ENCODE results near the gene SEC14L3. TPM values are rescaled to one million over a fixed set of nuclear protein-coding genes. Genes with fewer than 3 reads are reported as not detected.

Gene SEC14L3
- total and polyA plus RNA-seq, 2 experiments from 2014 or later: not detected

- TF ChIP-seq EZH2 (IDR thresholded peaks at IDR 0.05; ENCODE audit: borderline replicate concordance) (no peak), EZH2phosphoT487 (IDR thresholded peaks at IDR 0.05; ENCODE audit: low read depth, severe bottlenecking, unreplicated experiment) (no peak), CTCF (IDR thresholded peaks at IDR 0.05; ENCODE audit: poor library complexity) (no peak)
- Histone ChIP-seq H3K36me3 (replicated peaks; ENCODE audit: insufficient read depth, low read depth) (no peaks in the 10 kb centered on the region), H3K27me3 (no peaks in the 10 kb centered on the region), H3K4me2 (no peak overlapping the region), H4K20me1 (ENCODE audit: insufficient read depth, poor library complexity, severe bottlenecking) (no peaks in the 10 kb centered on the region), H3K9me2 (replicated peaks; ENCODE audit: insufficient read depth) (no peaks in the 10 kb centered on the region), H3K9me3 (ENCODE audit: low read depth) (no peaks in the 10 kb centered on the region), H3K27ac (no peak overlapping the region), H3K4me1 (ENCODE audit: insufficient read depth) (no peaks in the 10 kb centered on the region), H3K4me3 (no peak overlapping the region), H2AFZ (no peak overlapping the region), H3K79me2 (no peaks in the 10 kb centered on the region)
- no peak for DNase-seq (ENCODE audit: low spot score)
- 100% methylated on average over 2 of the region's 2 CpGs for WGBS (ENCODE audit: low lambda C conversion rate, missing lambda C conversion rate)
These were observed 35.6 kb downstream of the SEC14L3 start for GRCh38 chr22:30436196-30436595.

GRCh38 chr22:30435674-30436126, 36.1 kb downstream of the SEC14L3 start:
- H3K4me3 ChIP-seq: no peak overlapping the region
- H3K79me2 ChIP-seq: no peaks in the 10 kb centered on the region
- no peaks in the 10 kb centered on the region for H3K4me1 ChIP-seq (ENCODE audit: insufficient read depth)
- 90% methylated on average over 6 of the region's 6 CpGs for WGBS (ENCODE audit: low lambda C conversion rate, missing lambda C conversion rate)
- no peaks in the 10 kb centered on the region for H3K36me3 ChIP-seq (replicated peaks; ENCODE audit: insufficient read depth, low read depth)
- H3K9me2 ChIP-seq (replicated peaks; ENCODE audit: insufficient read depth): no peaks in the 10 kb centered on the region
- no peaks in the 10 kb centered on the region for H3K9me3 ChIP-seq (ENCODE audit: low read depth)
- no peak overlapping the region for H3K4me2 ChIP-seq
- no peaks in the 10 kb centered on the region for H4K20me1 ChIP-seq (ENCODE audit: insufficient read depth, poor library complexity, severe bottlenecking)
- no peak for DNase-seq (ENCODE audit: low spot score)
- no peaks in the 10 kb centered on the region for H3K27me3 ChIP-seq
- H3K27ac ChIP-seq: no peak overlapping the region
- TF ChIP-seq EZH2 (IDR thresholded peaks at IDR 0.05; ENCODE audit: borderline replicate concordance) (no peak), EZH2phosphoT487 (IDR thresholded peaks at IDR 0.05; ENCODE audit: low read depth, severe bottlenecking, unreplicated experiment) (no peak), CTCF (IDR thresholded peaks at IDR 0.05; ENCODE audit: poor library complexity) (no peak)
- H2AFZ ChIP-seq: no peak overlapping the region

- Histone ChIP-seq H3K4me2 (no peak overlapping the region), H3K36me3 (replicated peaks; ENCODE audit: insufficient read depth, low read depth) (no peaks in the 10 kb centered on the region), H3K27ac (no peak overlapping the region), H3K9me2 (replicated peaks; ENCODE audit: insufficient read depth) (no peaks in the 10 kb centered on the region), H2AFZ (no peak overlapping the region), H4K20me1 (ENCODE audit: insufficient read depth, poor library complexity, severe bottlenecking) (no peaks in the 10 kb centered on the region), H3K27me3 (no peaks in the 10 kb centered on the region), H3K79me2 (no peaks in the 10 kb centered on the region), H3K4me1 (ENCODE audit: insufficient read depth) (no peaks in the 10 kb centered on the region), H3K4me3 (no peak overlapping the region), H3K9me3 (ENCODE audit: low read depth) (no peaks in the 10 kb centered on the region)
- 55% methylated on average over 1 of the region's 1 CpG for WGBS (ENCODE audit: low lambda C conversion rate, missing lambda C conversion rate)
- DNase-seq (ENCODE audit: low spot score): no peak
- TF ChIP-seq EZH2 (IDR thresholded peaks at IDR 0.05; ENCODE audit: borderline replicate concordance): no peak
These were observed 37.0 kb downstream of the SEC14L3 start for GRCh38 chr22:30434843-30435242.

- no peaks in the 10 kb centered on the region for H3K36me3 ChIP-seq (replicated peaks; ENCODE audit: insufficient read depth, low read depth)
- no peaks in the 10 kb centered on the region for H3K79me2 ChIP-seq
These were observed 38.0 kb downstream of the SEC14L3 start for GRCh38 chr22:30433773-30434172.

More at GRCh38 chr22:30433773-30434172, 38.0 kb downstream of the SEC14L3 start:
- Histone ChIP-seq H3K4me3 (no peak overlapping the region), H4K20me1 (ENCODE audit: insufficient read depth, poor library complexity, severe bottlenecking) (no peaks in the 10 kb centered on the region), H3K9me3 (ENCODE audit: low read depth) (no peaks in the 10 kb centered on the region), H3K27me3 (no peaks in the 10 kb centered on the region), H2AFZ (no peak overlapping the region), H3K4me1 (ENCODE audit: insufficient read depth) (no peaks in the 10 kb centered on the region), H3K27ac (no peak overlapping the region), H3K4me2 (no peak overlapping the region), H3K9me2 (replicated peaks; ENCODE audit: insufficient read depth) (no peaks in the 10 kb centered on the region)
- DNase-seq (ENCODE audit: low spot score): no peak
- TF ChIP-seq EZH2 (IDR thresholded peaks at IDR 0.05; ENCODE audit: borderline replicate concordance) (no peak), EZH2phosphoT487 (IDR thresholded peaks at IDR 0.05; ENCODE audit: low read depth, severe bottlenecking, unreplicated experiment) (no peak), CTCF (IDR thresholded peaks at IDR 0.05; ENCODE audit: poor library complexity) (no peak)
- 100% methylated on average over 1 of the region's 1 CpG for WGBS (ENCODE audit: low lambda C conversion rate, missing lambda C conversion rate)
